ENCODE results near the gene A2M.

The A2M gene

DNA sequence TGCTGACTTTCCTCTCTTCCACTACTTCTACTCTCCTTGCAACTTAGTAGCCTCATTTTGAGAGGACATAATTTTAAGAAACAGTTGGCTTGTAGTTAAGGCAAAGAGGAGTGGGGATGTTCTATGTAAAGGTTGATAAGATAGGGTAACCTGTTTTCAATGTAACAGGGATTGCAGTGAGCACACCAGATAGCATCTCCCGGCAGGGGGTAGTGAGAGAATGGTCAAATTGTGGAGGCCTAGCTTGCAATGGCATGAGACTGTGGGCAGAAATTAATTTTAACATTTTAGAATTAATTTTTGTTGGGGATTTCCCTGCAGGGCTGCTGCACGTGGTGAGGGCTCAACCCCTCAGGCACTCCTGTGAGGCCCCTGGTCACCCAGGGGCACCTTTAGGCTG lies 84.9 kb downstream of the A2M start:
- H3K4ac ChIP-seq (ENCODE audit: low read depth, low read length), result no peak overlapping the region
- no peak overlapping the region for H3K23ac ChIP-seq (ENCODE audit: low read length)

DNA sequence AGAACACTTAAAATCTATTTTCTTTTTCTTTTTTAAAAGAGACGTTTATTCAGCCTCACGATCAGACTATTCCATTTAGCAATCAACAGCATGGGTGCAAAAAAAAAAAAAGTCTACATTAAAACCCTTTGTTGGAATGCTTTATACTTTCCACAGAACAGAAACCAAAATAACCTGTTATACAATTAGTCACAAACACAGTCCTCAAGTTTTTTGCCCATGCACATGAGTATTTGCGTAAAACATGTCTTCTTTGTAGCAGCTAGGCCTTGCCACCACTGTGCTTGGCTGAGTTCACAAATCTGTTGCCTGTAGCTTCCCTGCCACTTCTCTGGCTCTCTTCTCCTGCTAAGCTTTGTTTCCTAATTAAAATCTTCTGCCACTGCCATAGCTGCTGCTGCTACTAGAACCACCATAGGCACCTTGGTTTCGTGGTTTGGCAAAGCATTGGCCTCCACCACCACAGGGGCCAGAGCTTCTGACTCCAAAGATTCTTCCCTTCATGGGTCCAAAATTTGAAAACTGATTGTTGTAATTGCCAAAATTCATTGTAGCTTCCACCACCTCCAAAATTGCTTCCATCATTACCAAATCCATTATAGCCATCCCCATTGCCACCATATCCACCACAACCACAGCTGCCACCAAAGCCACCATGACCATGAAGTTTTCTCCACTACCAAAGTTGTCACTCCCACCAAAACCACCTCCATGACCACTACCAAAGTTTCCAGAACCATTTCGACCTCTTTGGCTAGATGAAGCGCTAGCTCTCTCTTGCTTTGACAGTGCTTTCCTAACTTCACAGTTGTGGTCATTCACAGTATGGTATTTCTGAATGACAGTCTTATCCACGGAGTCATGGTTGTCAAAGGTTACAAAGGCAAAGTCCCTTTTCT lies 88.3 kb downstream of the A2M start:
- H3K4me3 ChIP-seq (ENCODE audit: low read length), result no peak overlapping the region
- no peak overlapping the region for H2BK120ac ChIP-seq (ENCODE audit: low read depth, low read length)
- H4K8ac ChIP-seq (ENCODE audit: low read depth, low read length), result no peak overlapping the region
- no peak overlapping the region for H3K9ac ChIP-seq (ENCODE audit: low read length)
- H3K36me3 ChIP-seq (ENCODE audit: control insufficient read depth, insufficient read depth, low read length), result no peaks in the 10 kb centered on the region
- no peak overlapping the region for H2BK5ac ChIP-seq (ENCODE audit: low read length)
- no peak overlapping the region for H3K27ac ChIP-seq (ENCODE audit: low read depth, low read length)
- H3K4me2 ChIP-seq (ENCODE audit: low read length), result no peak overlapping the region
- H3K79me2 ChIP-seq (ENCODE audit: control insufficient read depth, insufficient read depth, low read length), result no peaks in the 10 kb centered on the region
- no peak overlapping the region for H2BK15ac ChIP-seq (replicated peaks; ENCODE audit: low read depth)
- no peaks in the 10 kb centered on the region for H3K27me3 ChIP-seq (ENCODE audit: insufficient read depth, low read length, poor library complexity)
- H3K79me1 ChIP-seq (ENCODE audit: low read length), result no peaks in the 10 kb centered on the region
- no peaks in the 10 kb centered on the region for H3K4me1 ChIP-seq (ENCODE audit: control insufficient read depth, low read depth, low read length)
- H3K23ac ChIP-seq (ENCODE audit: low read length), result no peak overlapping the region
- no CpG with 5 or more reads among the region's 7 CpGs for WGBS (ENCODE audit: extremely low coverage, insufficient coverage, low lambda C conversion rate)
- no peak overlapping the region for H4K5ac ChIP-seq (ENCODE audit: low read length)
- peak overlapping the region; percentile 12 for H3K18ac ChIP-seq (ENCODE audit: low read length)
- no peak for DNase-seq
- H3K56ac ChIP-seq (ENCODE audit: low read length), result no peak overlapping the region
- H2AK5ac ChIP-seq (ENCODE audit: low read length), result no peak overlapping the region
- H3K4ac ChIP-seq (ENCODE audit: low read depth, low read length), result no peak overlapping the region

More for the DNA sequence above, 84.9 kb downstream of the A2M start:
- no CpG with 5 or more reads among the region's 2 CpGs for WGBS (ENCODE audit: extremely low coverage, insufficient coverage, low lambda C conversion rate)
- Histone ChIP-seq H2BK120ac (ENCODE audit: low read depth, low read length) (no peak overlapping the region), H3K4me2 (ENCODE audit: low read length) (no peak overlapping the region), H3K4me3 (ENCODE audit: low read length) (no peak overlapping the region), H2BK15ac (replicated peaks; ENCODE audit: low read depth) (no peak overlapping the region), H4K5ac (ENCODE audit: low read length) (no peak overlapping the region), H2AK5ac (ENCODE audit: low read length) (no peak overlapping the region), H3K18ac (ENCODE audit: low read length) (peak overlapping the region; percentile 31), H3K27ac (ENCODE audit: low read depth, low read length) (no peak overlapping the region), H3K79me1 (ENCODE audit: low read length) (no peaks in the 10 kb centered on the region), H4K8ac (ENCODE audit: low read depth, low read length) (no peak overlapping the region), H3K27me3 (ENCODE audit: insufficient read depth, low read length, poor library complexity) (no peaks in the 10 kb centered on the region), H3K4me1 (ENCODE audit: control insufficient read depth, low read depth, low read length) (no peaks in the 10 kb centered on the region), H2BK5ac (ENCODE audit: low read length) (no peak overlapping the region), H3K79me2 (ENCODE audit: control insufficient read depth, insufficient read depth, low read length) (no peaks in the 10 kb centered on the region), H3K9ac (ENCODE audit: low read length) (no peak overlapping the region), H3K56ac (ENCODE audit: low read length) (no peak overlapping the region), H3K36me3 (ENCODE audit: control insufficient read depth, insufficient read depth, low read length) (no peaks in the 10 kb centered on the region)
- peak; percentile 86 for DNase-seq

DNA sequence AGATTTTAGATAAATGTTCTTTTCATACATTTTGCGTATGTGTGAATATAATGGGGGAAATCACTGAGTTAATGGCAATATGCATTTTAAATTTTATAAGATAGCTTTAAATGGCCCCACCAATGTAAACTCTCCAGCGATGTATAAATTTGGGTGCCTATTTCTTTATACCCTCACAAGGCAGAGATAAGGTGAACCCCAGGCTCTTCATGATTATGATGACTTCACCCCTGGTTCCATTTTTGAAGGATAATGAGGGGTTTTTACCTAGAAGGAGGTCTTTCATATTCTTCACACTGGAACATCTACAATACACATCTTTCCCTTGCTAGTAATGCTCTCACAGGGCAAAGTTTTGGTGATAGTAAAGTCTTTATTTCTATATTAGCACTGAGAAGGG lies 91.2 kb downstream of the A2M start:
- no peaks in the 10 kb centered on the region for H3K4me1 ChIP-seq (ENCODE audit: control insufficient read depth, low read depth, low read length)
- H3K36me3 ChIP-seq (ENCODE audit: control insufficient read depth, insufficient read depth, low read length), result no peaks in the 10 kb centered on the region
- H4K5ac ChIP-seq (ENCODE audit: low read length), result no peak overlapping the region
- no peak for DNase-seq
- WGBS (ENCODE audit: extremely low coverage, insufficient coverage, low lambda C conversion rate), result no CpG with 5 or more reads among the region's 2 CpGs
- no peak overlapping the region for H3K4me2 ChIP-seq (ENCODE audit: low read length)
- no peak overlapping the region for H3K23ac ChIP-seq (ENCODE audit: low read length)
- H3K4ac ChIP-seq (ENCODE audit: low read depth, low read length), result no peak overlapping the region
- no peak overlapping the region for H2BK120ac ChIP-seq (ENCODE audit: low read depth, low read length)
- no peak overlapping the region for H3K27ac ChIP-seq (ENCODE audit: low read depth, low read length)
- no peaks in the 10 kb centered on the region for H3K79me2 ChIP-seq (ENCODE audit: control insufficient read depth, insufficient read depth, low read length)
- H3K79me1 ChIP-seq (ENCODE audit: low read length), result no peaks in the 10 kb centered on the region
- H3K18ac ChIP-seq (ENCODE audit: low read length), result no peak overlapping the region
- H3K4me3 ChIP-seq (ENCODE audit: low read length), result no peak overlapping the region
- H3K27me3 ChIP-seq (ENCODE audit: insufficient read depth, low read length, poor library complexity), result no peaks in the 10 kb centered on the region
- no peak overlapping the region for H2BK15ac ChIP-seq (replicated peaks; ENCODE audit: low read depth)
- no peak overlapping the region for H2AK5ac ChIP-seq (ENCODE audit: low read length)
- H3K9ac ChIP-seq (ENCODE audit: low read length), result no peak overlapping the region
- H3K56ac ChIP-seq (ENCODE audit: low read length), result no peak overlapping the region
- no peak overlapping the region for H2BK5ac ChIP-seq (ENCODE audit: low read length)
- H4K8ac ChIP-seq (ENCODE audit: low read depth, low read length), result no peak overlapping the region

DNA sequence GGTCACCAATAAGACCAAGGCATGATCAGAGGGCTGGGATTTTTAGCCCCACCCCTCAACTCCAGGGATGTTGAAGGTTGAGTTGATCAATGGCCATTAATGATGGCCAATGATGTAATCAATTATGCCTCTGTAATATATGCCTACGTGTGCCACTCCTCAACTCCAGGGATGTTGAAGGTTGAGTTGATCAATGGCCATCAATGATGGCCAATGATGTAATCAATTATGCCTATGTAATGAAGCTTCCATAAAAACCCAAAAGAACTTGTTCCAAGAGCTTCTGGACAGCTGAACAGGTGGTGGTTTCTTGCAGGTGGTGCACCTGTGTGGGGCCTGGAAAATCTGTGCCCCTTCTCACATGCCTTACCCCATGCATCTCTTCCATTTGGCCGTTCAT lies 93.1 kb downstream of the A2M start:
- no peaks in the 10 kb centered on the region for H3K4me1 ChIP-seq (ENCODE audit: control insufficient read depth, low read depth, low read length)
- H4K5ac ChIP-seq (ENCODE audit: low read length), result no peak overlapping the region
- H3K56ac ChIP-seq (ENCODE audit: low read length), result no peak overlapping the region
- H4K8ac ChIP-seq (ENCODE audit: low read depth, low read length), result no peak overlapping the region
- no peaks in the 10 kb centered on the region for H3K27me3 ChIP-seq (ENCODE audit: insufficient read depth, low read length, poor library complexity)
- no peak overlapping the region for H3K27ac ChIP-seq (ENCODE audit: low read depth, low read length)
- no peak overlapping the region for H3K4me2 ChIP-seq (ENCODE audit: low read length)
- H3K9ac ChIP-seq (ENCODE audit: low read length), result no peak overlapping the region
- H3K4me3 ChIP-seq (ENCODE audit: low read length), result no peak overlapping the region
- no peak overlapping the region for H2AK5ac ChIP-seq (ENCODE audit: low read length)
- H2BK5ac ChIP-seq (ENCODE audit: low read length), result no peak overlapping the region
- no peaks in the 10 kb centered on the region for H3K79me1 ChIP-seq (ENCODE audit: low read length)
- no peak overlapping the region for H2BK120ac ChIP-seq (ENCODE audit: low read depth, low read length)
- no CpG with 5 or more reads among the region's 2 CpGs for WGBS (ENCODE audit: extremely low coverage, insufficient coverage, low lambda C conversion rate)
- H3K36me3 ChIP-seq (ENCODE audit: control insufficient read depth, insufficient read depth, low read length), result no peaks in the 10 kb centered on the region
- H3K79me2 ChIP-seq (ENCODE audit: control insufficient read depth, insufficient read depth, low read length), result no peaks in the 10 kb centered on the region
- no peak overlapping the region for H3K4ac ChIP-seq (ENCODE audit: low read depth, low read length)
- no peak overlapping the region for H3K23ac ChIP-seq (ENCODE audit: low read length)
- DNase-seq, result no peak
- H3K18ac ChIP-seq (ENCODE audit: low read length), result no peak overlapping the region
- H2BK15ac ChIP-seq (replicated peaks; ENCODE audit: low read depth), result no peak overlapping the region

Measured in mesendoderm (in vitro differentiated cells).